Ishikawa (cell line): ENCODE data around the gene EIF1AD.

Experiments used
- CEBPB ChIP-seq: IDR thresholded peaks from 2 replicates; pipeline ENCODE4 v1.6.1; 2012
- CREB1 ChIP-seq: IDR thresholded peaks from 2 replicates; pipeline ENCODE4 v1.6.1; 2012; ENCODE audit warnings: low read depth
- EGR1 ChIP-seq: IDR thresholded peaks from 2 replicates; pipeline ENCODE4 v1.6.1; 2012
- EP300 ChIP-seq: IDR thresholded peaks from 2 replicates; pipeline ENCODE4 v1.6.1; 2012; ENCODE audit warnings: borderline replicate concordance
- FOXM1 ChIP-seq: IDR thresholded peaks from 2 replicates; pipeline ENCODE4 v1.6.1; 2012; ENCODE audit warnings: low read depth, borderline replicate concordance
- MAX ChIP-seq: IDR thresholded peaks from 2 replicates; pipeline ENCODE4 v1.6.1; 2012
- NFIC ChIP-seq: IDR thresholded peaks from 2 replicates; pipeline ENCODE4 v1.6.1; 2012
- RAD21 ChIP-seq: IDR thresholded peaks from 2 replicates; pipeline ENCODE4 v1.6.1; 2012; ENCODE audit warnings: low read depth
- REST ChIP-seq: IDR thresholded peaks from 2 replicates; pipeline ENCODE4 v1.6.1; 2012; ENCODE audit warnings: low read depth, mild to moderate bottlenecking
- TAF1 ChIP-seq: IDR thresholded peaks from 2 replicates; pipeline ENCODE4 v1.6.1; 2012; ENCODE audit warnings: low read depth, mild to moderate bottlenecking
- TCF12 ChIP-seq: IDR thresholded peaks from 2 replicates; pipeline ENCODE4 v1.6.1; 2012; ENCODE audit warnings: low read depth
- TEAD4 ChIP-seq: IDR thresholded peaks from 2 replicates; pipeline ENCODE4 v1.6.1; 2012
- USF1 ChIP-seq: IDR thresholded peaks from 2 replicates; pipeline ENCODE4 v1.6.1; 2012
- YY1 ChIP-seq: IDR thresholded peaks from 2 replicates; pipeline ENCODE4 v1.6.1; 2012; ENCODE audit warnings: low read depth
- ZBTB7A ChIP-seq: IDR thresholded peaks from 2 replicates; pipeline ENCODE4 v1.6.1; 2012; ENCODE audit warnings: low read depth

EIF1AD gene

GRCh38 chr11:66012946-66013761 lies 11.2 kb upstream of the EIF1AD start:
- TF ChIP-seq NFIC (peak; percentile 84), RAD21 (no peak), CREB1 (no peak), TAF1 (no peak), USF1 (no peak), REST (peak; percentile 81), CEBPB (no peak), EP300 (peak; percentile 92), EGR1 (no peak), MAX (no peak; the same call in 1 of the 2 replicates), FOXM1 (no peak; the same call in 1 of the 2 replicates), TCF12 (peak; percentile 91), TEAD4 (peak; percentile 81), ZBTB7A (peak; percentile 8), YY1 (peak; percentile 46; the same call in 1 of the 2 replicates)

- TF ChIP-seq ZBTB7A (peak; percentile 72; the same call in 1 of the 2 replicates), NFIC (no peak)
These were observed 10.5 kb upstream of the EIF1AD start for GRCh38 chr11:66012371-66012945.

GRCh38 chr11:66011785-66012303 lies 9.9 kb upstream of the EIF1AD start, which contains the start of gene CST6:
Gene CST6, plus strand, starts transcription at chr11:66012008. Its CDS starts 37 bp downstream, at chr11:66012045.
- TF ChIP-seq EGR1: peak; percentile 50
- TF ChIP-seq REST: no peak
- TF ChIP-seq ZBTB7A: peak; percentile 65; the same call in 1 of the 2 replicates

GRCh38 chr11:66011239-66011784 lies 9.4 kb upstream of the EIF1AD start:
- TF ChIP-seq ZBTB7A (no peak), CEBPB (no peak), MAX (peak; percentile 35), TAF1 (0 out of 2 replicates have a peak, but pooled peaks have one; percentile 31), YY1 (no peak; the same call in none of the 2 replicates), TCF12 (peak; percentile 92), EGR1 (no peak), USF1 (peak; percentile 19; the same call in 1 of the 2 replicates), EP300 (peak; percentile 93), REST (no peak), CREB1 (no peak), RAD21 (peak; percentile 22; the same call in 1 of the 2 replicates), FOXM1 (peak; percentile 70; the same call in 1 of the 2 replicates), NFIC (peak; percentile 83), TEAD4 (peak; percentile 98)
